Colonic mucosa (tissue), 4 donors: ENCODE measurements around the gene BTNL9. TPM values are rescaled to one million over a fixed set of nuclear protein-coding genes. Genes with fewer than 3 reads are reported as not detected.

ENCODE experiments used
- DNase-seq: peaks from one replicate; pipeline ENCODE4 v3.0.0-alpha.2; 2020
- H3K27ac ChIP-seq: fragments of 200-600 bp; one replicate; pipeline ENCODE4 v1.8.0; 2021
- H3K27me3 ChIP-seq: fragments of 200-600 bp; one replicate; pipeline ENCODE4 v1.8.0; 2021
- H3K36me3 ChIP-seq: fragments of 200-600 bp; one replicate; pipeline ENCODE4 v1.8.0; 2021
- H3K4me1 ChIP-seq: fragments of 200-600 bp; one replicate; pipeline ENCODE4 v1.8.0; 2021; ENCODE audit warnings: mild to moderate bottlenecking
- H3K4me3 ChIP-seq: fragments of 200-600 bp; one replicate; pipeline ENCODE4 v1.8.0; 2021
- H3K9ac ChIP-seq, 2 donors: one replicate each; pipeline ENCODE4 v1.7.0; 2013; ENCODE audit warnings: control low read depth in 2 of 2, low read depth in 2 of 2, low read length in 2 of 2
- H3K9me3 ChIP-seq: fragments of 200-600 bp; one replicate; pipeline ENCODE4 v1.8.0; 2021
- CTCF ChIP-seq: fragments of 200-600 bp; IDR thresholded peaks from one replicate; pipeline ENCODE4 v1.8.0; 2022; ENCODE audit warnings: antibody characterized with exemption, mild to moderate bottlenecking
- intact Hi-C: fragments of 100-400 bp; cut with DNase I; formaldehyde crosslinking; loops from one replicate; pipeline ENCODE4 v1.14.1; 2022
- total RNA-seq, 2 donors: library from RNA; stranded (reverse); fragmentation: NEBNext Ultra II Directional in 1 of 2; extraction: Animal tissue kit (Norgen Biotek cat#: 25700) in 1 of 2; gene quantifications; one replicate each; pipeline ENCODE4 v1.2.1, GENCODE V29; 2021
- donor health status: healthy.
- donor health status: DM: no; HTN: no; CAD: no.
- donor health status: DM: no; HTN: no; CAD: no.

Gene BTNL9
- total RNA-seq, 2 donors from 2014 or later = 2.8 to 5.3 TPM

- intact Hi-C loops = no loop called here
- TF ChIP-seq CTCF = no peak
- H3K36me3 ChIP-seq = no peaks in the 10 kb centered on the region
- H3K27me3 ChIP-seq = no peaks in the 10 kb centered on the region
- H3K4me1 ChIP-seq = no peaks in the 10 kb centered on the region
- no peak overlapping the region for H3K4me3 ChIP-seq
- no peak overlapping the region for H3K27ac ChIP-seq
- no peak overlapping the region for H3K9ac ChIP-seq
- no peaks in the 10 kb centered on the region for H3K9me3 ChIP-seq
- DNase-seq = no peak
Measured at GRCh38 chr5:181020688-181021087, 19.4 kb upstream of the BTNL9 start.

- no peak for TF ChIP-seq CTCF
- no peaks in the 10 kb centered on the region for H3K36me3 ChIP-seq
- no peak overlapping the region for H3K9ac ChIP-seq
- H3K4me1 ChIP-seq = no peaks in the 10 kb centered on the region
- H3K9me3 ChIP-seq = no peaks in the 10 kb centered on the region
- H3K27ac ChIP-seq = no peak overlapping the region
- intact Hi-C loops = no loop called here
- DNase-seq = no peak
- no peaks in the 10 kb centered on the region for H3K27me3 ChIP-seq
- no peak overlapping the region for H3K4me3 ChIP-seq
Measured at GRCh38 chr5:181024245-181025064, 15.6 kb upstream of the BTNL9 start.

GRCh38 chr5:181027452-181028031 lies 12.5 kb upstream of the BTNL9 start:
- intact Hi-C loops = no loop called here
- H3K4me1 ChIP-seq = no peaks in the 10 kb centered on the region
- DNase-seq = no peak
- no peaks in the 10 kb centered on the region for H3K9me3 ChIP-seq
- no peak for TF ChIP-seq CTCF
- no peaks in the 10 kb centered on the region for H3K36me3 ChIP-seq
- no peaks in the 10 kb centered on the region for H3K27me3 ChIP-seq
- H3K27ac ChIP-seq = no peak overlapping the region
- H3K4me3 ChIP-seq = no peak overlapping the region
- no peak overlapping the region for H3K9ac ChIP-seq

GRCh38 chr5:181028032-181028819 lies 11.8 kb upstream of the BTNL9 start:
- Histone ChIP-seq H3K36me3 (no peaks in the 10 kb centered on the region), H3K4me1 (no peaks in the 10 kb centered on the region), H3K4me3 (no peak overlapping the region), H3K27me3 (no peaks in the 10 kb centered on the region), H3K9me3 (no peaks in the 10 kb centered on the region), H3K9ac (no peak overlapping the region), H3K27ac (no peak overlapping the region)
- intact Hi-C loops = no loop called here
- no peak for DNase-seq
- TF ChIP-seq CTCF = no peak

GRCh38 chr5:181031716-181032115 lies 8.3 kb upstream of the BTNL9 start:
- Histone ChIP-seq H3K4me3 (no peak overlapping the region), H3K4me1 (no peaks in the 10 kb centered on the region), H3K36me3 (no peaks in the 10 kb centered on the region), H3K27me3 (no peaks in the 10 kb centered on the region), H3K9me3 (no peaks in the 10 kb centered on the region), H3K9ac (no peak overlapping the region), H3K27ac (no peak overlapping the region)
- intact Hi-C loops = no loop called here
- no peak for DNase-seq
- no peak for TF ChIP-seq CTCF
